HepG2 (cell line): ENCODE results near the gene CACNA1H. TPM values are rescaled to one million over a fixed set of nuclear protein-coding genes. Genes with fewer than 3 reads are reported as not detected.

Experiments
- ELF1 ChIP-seq: sonication (generic); formaldehyde crosslinking; IDR thresholded peaks from 2 replicates; pipeline ENCODE4 v1.4.0; 2020; ENCODE audit warnings: missing genetic modification reagents
- FOXA3 ChIP-seq: IDR thresholded peaks from 2 replicates; pipeline ENCODE4 v1.6.1; 2016; ENCODE audit warnings: missing genetic modification reagents, missing compliant biosample characterization
- HNRNPL ChIP-seq: fragments of 200-400 bp; formaldehyde crosslinking; IDR thresholded peaks from 2 replicates; pipeline ENCODE4 v1.6.1; 2017; ENCODE audit warnings: mild to moderate bottlenecking, low read depth, low read length
- HNRNPLL ChIP-seq: fragments of 200-400 bp; formaldehyde crosslinking; IDR thresholded peaks from 2 replicates; pipeline ENCODE4 v1.6.1; 2017; ENCODE audit warnings: mild to moderate bottlenecking, low read depth, low read length; ENCODE audit not compliant: poor library complexity, severe bottlenecking
- KAT8 ChIP-seq: IDR thresholded peaks from 2 replicates; pipeline ENCODE4 v1.6.1; 2016; ENCODE audit warnings: missing genetic modification reagents, missing compliant biosample characterization
- MAZ ChIP-seq, 2 experiments: sonication (generic) in 1 of 2; formaldehyde crosslinking in 1 of 2; IDR thresholded peaks; 2 replicates each; pipeline versions ENCODE4 v1.5.0 to v1.6.1; 2012 to 2020; ENCODE audit warnings: low read depth in 2 of 2, mild to moderate bottlenecking in 2 of 2, borderline replicate concordance in 1 of 2, improper control_type of control experiment in 1 of 2, low read length in 1 of 2, missing genetic modification reagents in 1 of 2, moderate library complexity in 1 of 2
- MEF2D ChIP-seq: sonication (generic); formaldehyde crosslinking; IDR thresholded peaks from 2 replicates; pipeline ENCODE4 v1.5.1; 2020; ENCODE audit warnings: mild to moderate bottlenecking, missing genetic modification reagents
- MEIS2 ChIP-seq: sonication (generic); formaldehyde crosslinking; IDR thresholded peaks from 2 replicates; pipeline ENCODE4 v1.9.0; 2021; ENCODE audit warnings: mild to moderate bottlenecking, missing genetic modification reagents
- NR2F6 ChIP-seq, 2 experiments: IDR thresholded peaks; 2 replicates each; pipeline ENCODE4 v1.6.1; 2016; ENCODE audit warnings: antibody characterized with exemption in 1 of 2, mild to moderate bottlenecking in 1 of 2
- U2AF1 ChIP-seq: fragments of 200-400 bp; formaldehyde crosslinking; optimal IDR thresholded peaks from 2 replicates; pipeline ENCODE3; 2017; ENCODE audit warnings: mild to moderate bottlenecking, low read depth, low read length
- YEATS2 ChIP-seq: sonication (generic); formaldehyde crosslinking; IDR thresholded peaks from 2 replicates; pipeline ENCODE4 v1.4.0; 2020; ENCODE audit warnings: missing genetic modification reagents, borderline replicate concordance
- ZFX ChIP-seq: sonication (generic); formaldehyde crosslinking; IDR thresholded peaks from 2 replicates; pipeline ENCODE4 v1.4.0; 2020; ENCODE audit warnings: mild to moderate bottlenecking, low read depth, missing genetic modification reagents, moderate library complexity
- ZNF207 ChIP-seq: fragments of 450-650 bp; IDR thresholded peaks from 2 replicates; pipeline ENCODE4 v1.6.1; 2016; ENCODE audit warnings: antibody characterized with exemption, borderline replicate concordance
- ZNF331 ChIP-seq: sonication (generic); formaldehyde crosslinking; IDR thresholded peaks from 2 replicates; pipeline ENCODE4 v1.4.0; 2020; ENCODE audit warnings: missing genetic modification reagents
- ZNF414 ChIP-seq: sonication (generic); formaldehyde crosslinking; IDR thresholded peaks from 2 replicates; pipeline ENCODE4 v1.5.0; 2020; ENCODE audit warnings: missing genetic modification reagents
- ZNF644 ChIP-seq: IDR thresholded peaks from 2 replicates; pipeline ENCODE4 v1.6.1; 2016; ENCODE audit warnings: low read depth
- ZNF773 ChIP-seq: sonication (generic); formaldehyde crosslinking; IDR thresholded peaks from 2 replicates; pipeline ENCODE4 v1.4.0; 2020; ENCODE audit warnings: missing genetic modification reagents, borderline replicate concordance
- polyA plus RNA-seq, 8 experiments: library from polyadenylated mRNA; depleted of rRNA in 3 of 8; stranded (reverse) in 7 of 8; unstranded in 1 of 8; fragments of >200 nt; fragmentation: Illumina TruSeq in 4 of 8; extraction: Trizol in 4 of 8; gene quantifications; 2 replicates each; pipeline versions ENCODE4 v1.2.1 to v1.2.3, GENCODE V29; 2011 to 2016; ENCODE audit warnings: low read depth in 4 of 8, missing spikeins in 1 of 8, mixed read lengths in 1 of 8; ENCODE audit not compliant: insufficient read depth in 1 of 8
- total RNA-seq, 5 experiments: library from RNA; depleted of rRNA; stranded (reverse); fragments of >200 nt; fragmentation: Illumina TruSeq; extraction: Trizol; gene quantifications; 2 replicates each; pipeline ENCODE4 v1.2.3, GENCODE V29; 2016; ENCODE audit warnings: low read depth in 1 of 5
- TF ChIP-seq, protein P1 (sequence below): sonication (generic); formaldehyde crosslinking; IDR thresholded peaks from 2 replicates; pipeline ENCODE4 v1.5.0; 2020; ENCODE audit warnings: missing genetic modification reagents, mild to moderate bottlenecking, borderline replicate concordance
- TF ChIP-seq, protein P2 (sequence below): sonication (generic); formaldehyde crosslinking; IDR thresholded peaks from 2 replicates; pipeline ENCODE4 v1.4.0; 2020; ENCODE audit warnings: missing genetic modification reagents, borderline replicate concordance
- TF ChIP-seq, protein P3 (sequence below): IDR thresholded peaks from 2 replicates; pipeline ENCODE4 v1.6.1; 2018; ENCODE audit warnings: missing genetic modification reagents, mild to moderate bottlenecking, missing compliant biosample characterization
- TF ChIP-seq, protein P4 (sequence below): sonication (generic); formaldehyde crosslinking; IDR thresholded peaks from 2 replicates; pipeline ENCODE4 v1.8.1; 2023; ENCODE audit warnings: mild to moderate bottlenecking, missing genetic modification reagents

Gene CACNA1H
- total and polyA plus RNA-seq, 2 of the 13 experiments (the other 11 are each of a cell fraction or from before 2014, with no cell fraction given): 0.40 to 1.8 TPM

- TF ChIP-seq MAZ (IDR thresholded peaks at IDR 0.05; ENCODE audit: borderline replicate concordance, low read depth, low read length) (no peak), MAZ (CRISPR knock-in tag; IDR thresholded peaks at IDR 0.05; ENCODE audit: low read depth) (0 out of 2 replicates have a peak, but pooled peaks have one; percentile 29), KAT8 (CRISPR knock-in tag) (0 out of 2 replicates have a peak, but pooled peaks have one; percentile 30), ZNF331 (CRISPR knock-in tag) (peak; percentile 48; the same call in 1 of the 2 replicates), U2AF1 (no peak), MEIS2 (no peak; the same call in 1 of the 2 replicates), YEATS2 (CRISPR knock-in tag) (no peak), ELF1 (CRISPR knock-in tag) (no peak), MEF2D (CRISPR knock-in tag) (0 out of 2 replicates have a peak, but pooled peaks have one; percentile 22), NR2F6 (IDR thresholded peaks at IDR 0.05) (peak; percentile 35; the same call in 1 of the 2 replicates), NR2F6 (CRISPR knock-in tag; IDR thresholded peaks at IDR 0.05) (peak; percentile 67; the same call in 1 of the 2 replicates), ZNF207 (no peak), ZFX (0 out of 2 replicates have a peak, but pooled peaks have one; percentile 24), ZNF414 (CRISPR knock-in tag) (no peak), ZNF773 (CRISPR knock-in tag) (no peak), HNRNPLL (peak; percentile 55), HNRNPL (peak; percentile 44; the same call in 1 of the 2 replicates), ZNF644 (CRISPR knock-in tag) (no peak), FOXA3 (CRISPR knock-in tag) (peak; percentile 60)
- TF ChIP-seq, protein P1, sequence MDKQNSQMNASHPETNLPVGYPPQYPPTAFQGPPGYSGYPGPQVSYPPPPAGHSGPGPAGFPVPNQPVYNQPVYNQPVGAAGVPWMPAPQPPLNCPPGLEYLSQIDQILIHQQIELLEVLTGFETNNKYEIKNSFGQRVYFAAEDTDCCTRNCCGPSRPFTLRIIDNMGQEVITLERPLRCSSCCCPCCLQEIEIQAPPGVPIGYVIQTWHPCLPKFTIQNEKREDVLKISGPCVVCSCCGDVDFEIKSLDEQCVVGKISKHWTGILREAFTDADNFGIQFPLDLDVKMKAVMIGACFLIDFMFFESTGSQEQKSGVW (CRISPR knock-in tag): no peak
- TF ChIP-seq, protein P2, sequence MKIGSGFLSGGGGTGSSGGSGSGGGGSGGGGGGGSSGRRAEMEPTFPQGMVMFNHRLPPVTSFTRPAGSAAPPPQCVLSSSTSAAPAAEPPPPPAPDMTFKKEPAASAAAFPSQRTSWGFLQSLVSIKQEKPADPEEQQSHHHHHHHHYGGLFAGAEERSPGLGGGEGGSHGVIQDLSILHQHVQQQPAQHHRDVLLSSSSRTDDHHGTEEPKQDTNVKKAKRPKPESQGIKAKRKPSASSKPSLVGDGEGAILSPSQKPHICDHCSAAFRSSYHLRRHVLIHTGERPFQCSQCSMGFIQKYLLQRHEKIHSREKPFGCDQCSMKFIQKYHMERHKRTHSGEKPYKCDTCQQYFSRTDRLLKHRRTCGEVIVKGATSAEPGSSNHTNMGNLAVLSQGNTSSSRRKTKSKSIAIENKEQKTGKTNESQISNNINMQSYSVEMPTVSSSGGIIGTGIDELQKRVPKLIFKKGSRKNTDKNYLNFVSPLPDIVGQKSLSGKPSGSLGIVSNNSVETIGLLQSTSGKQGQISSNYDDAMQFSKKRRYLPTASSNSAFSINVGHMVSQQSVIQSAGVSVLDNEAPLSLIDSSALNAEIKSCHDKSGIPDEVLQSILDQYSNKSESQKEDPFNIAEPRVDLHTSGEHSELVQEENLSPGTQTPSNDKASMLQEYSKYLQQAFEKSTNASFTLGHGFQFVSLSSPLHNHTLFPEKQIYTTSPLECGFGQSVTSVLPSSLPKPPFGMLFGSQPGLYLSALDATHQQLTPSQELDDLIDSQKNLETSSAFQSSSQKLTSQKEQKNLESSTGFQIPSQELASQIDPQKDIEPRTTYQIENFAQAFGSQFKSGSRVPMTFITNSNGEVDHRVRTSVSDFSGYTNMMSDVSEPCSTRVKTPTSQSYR (CRISPR knock-in tag): peak; percentile 64; the same call in 1 of the 2 replicates
- TF ChIP-seq, protein P3, sequence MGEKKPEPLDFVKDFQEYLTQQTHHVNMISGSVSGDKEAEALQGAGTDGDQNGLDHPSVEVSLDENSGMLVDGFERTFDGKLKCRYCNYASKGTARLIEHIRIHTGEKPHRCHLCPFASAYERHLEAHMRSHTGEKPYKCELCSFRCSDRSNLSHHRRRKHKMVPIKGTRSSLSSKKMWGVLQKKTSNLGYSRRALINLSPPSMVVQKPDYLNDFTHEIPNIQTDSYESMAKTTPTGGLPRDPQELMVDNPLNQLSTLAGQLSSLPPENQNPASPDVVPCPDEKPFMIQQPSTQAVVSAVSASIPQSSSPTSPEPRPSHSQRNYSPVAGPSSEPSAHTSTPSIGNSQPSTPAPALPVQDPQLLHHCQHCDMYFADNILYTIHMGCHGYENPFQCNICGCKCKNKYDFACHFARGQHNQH (CRISPR knock-in tag): 0 out of 2 replicates have a peak, but pooled peaks have one; percentile 28
- TF ChIP-seq, protein P4, sequence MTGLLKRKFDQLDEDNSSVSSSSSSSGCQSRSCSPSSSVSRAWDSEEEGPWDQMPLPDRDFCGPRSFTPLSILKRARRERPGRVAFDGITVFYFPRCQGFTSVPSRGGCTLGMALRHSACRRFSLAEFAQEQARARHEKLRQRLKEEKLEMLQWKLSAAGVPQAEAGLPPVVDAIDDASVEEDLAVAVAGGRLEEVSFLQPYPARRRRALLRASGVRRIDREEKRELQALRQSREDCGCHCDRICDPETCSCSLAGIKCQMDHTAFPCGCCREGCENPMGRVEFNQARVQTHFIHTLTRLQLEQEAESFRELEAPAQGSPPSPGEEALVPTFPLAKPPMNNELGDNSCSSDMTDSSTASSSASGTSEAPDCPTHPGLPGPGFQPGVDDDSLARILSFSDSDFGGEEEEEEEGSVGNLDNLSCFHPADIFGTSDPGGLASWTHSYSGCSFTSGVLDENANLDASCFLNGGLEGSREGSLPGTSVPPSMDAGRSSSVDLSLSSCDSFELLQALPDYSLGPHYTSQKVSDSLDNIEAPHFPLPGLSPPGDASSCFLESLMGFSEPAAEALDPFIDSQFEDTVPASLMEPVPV (CRISPR knock-in tag): 0 out of 2 replicates have a peak, but pooled peaks have one; percentile 39
Observed at GRCh38 chr16:1159973-1160772, 7.3 kb downstream of the CACNA1H start (continued).
